Gastrocnemius medialis (tissue), 4 donors: Measurements from ENCODE around the gene CAMTA1. TPM values are rescaled to one million over a fixed set of nuclear protein-coding genes. Genes with fewer than 3 reads are reported as not detected.

Experiments
- ATAC-seq, 2 donors: fragments of 150-250 bp; one replicate each; pipeline ENCODE4 v1.9.1; 2016
- DNase-seq, 2 donors: peaks; one replicate each; pipeline ENCODE4 v3.0.0-alpha.2; 2019
- H3K27ac ChIP-seq, 4 donors: fragments of 200-600 bp; sonication (generic); 1 replicate in 1 of 4; 2 replicates in 3 of 4; pipeline ENCODE4 v1.5.1; 2016 to 2018; ENCODE audit warnings: mild to moderate bottlenecking in 2 of 4, moderate library complexity in 1 of 4
- H3K27me3 ChIP-seq, 3 donors: fragments of 200-600 bp; sonication (generic) in 2 of 3; 1 replicate in 1 of 3; 2 replicates in 2 of 3; pipeline versions ENCODE4 v1.5.1 to v1.6.0; 2016 to 2019; ENCODE audit warnings: mild to moderate bottlenecking in 1 of 3, moderate library complexity in 1 of 3
- H3K36me3 ChIP-seq, 2 donors: fragments of 200-600 bp; sonication (generic) in 1 of 2; one replicate each; pipeline ENCODE4 v1.5.1; 2017 to 2018
- H3K4me1 ChIP-seq, 2 donors: fragments of 200-600 bp; sonication (generic) in 1 of 2; one replicate each; pipeline ENCODE4 v1.5.1; 2016 to 2017; ENCODE audit warnings: mild to moderate bottlenecking in 2 of 2
- H3K4me3 ChIP-seq, 4 donors: fragments of 200-600 bp; sonication (generic) in 3 of 4; 1 replicate in 1 of 4; 2 replicates in 3 of 4; pipeline ENCODE4 v1.5.1; 2016 to 2019; ENCODE audit warnings: mild to moderate bottlenecking in 2 of 4
- H3K9me3 ChIP-seq, 3 donors: fragments of 200-600 bp; sonication (generic) in 2 of 3; 1 replicate in 1 of 3; 2 replicates in 2 of 3; pipeline ENCODE4 v1.5.1; 2016 to 2019
- CTCF ChIP-seq, 5 experiments: fragments of 450-650 bp in 3 of 5; fragments of 200-600 bp in 2 of 5; sonication (generic) in 2 of 5; IDR thresholded peaks in 4 of 5; conservative IDR thresholded peaks in 1 of 5; 1 replicate in 4 of 5; 2 replicates in 1 of 5; pipeline ENCODE4 v1.5.1; 2016 to 2019; ENCODE audit warnings: antibody characterized with exemption in 5 of 5, mild to moderate bottlenecking in 3 of 5, moderate library complexity in 3 of 5
- POLR2A ChIP-seq, 2 donors: fragments of 450-650 bp; IDR thresholded peaks; one replicate each; pipeline ENCODE4 v1.6.1; 2017; ENCODE audit warnings: antibody characterized with exemption in 2 of 2, mild to moderate bottlenecking in 2 of 2, moderate library complexity in 2 of 2
- in situ Hi-C, 4 donors: fragments of 200-750 bp; cut with MboI; loops; one replicate each; pipeline versions ENCODE4 v1.15.0 to v1.8.0; 2017; ENCODE audit warnings: low sequenced_read_pairs in 4 of 4
- intact Hi-C: fragments of 100-400 bp; cut with DNase I; formaldehyde crosslinking; loops from one replicate; pipeline ENCODE4 v1.15.1; 2023; ENCODE audit warnings: low total_unique reads
- total RNA-seq, 4 donors: library from RNA; depleted of rRNA; stranded (reverse); fragments of >200 nt; gene quantifications; one replicate each; pipeline versions ENCODE4 v1.1.0 to v1.2.3, GENCODE V29; 2016

The CAMTA1 gene
- total RNA-seq, 4 donors from 2014 or later, result 60.5 to 113 (median 70.4) TPM

- Histone ChIP-seq H3K27me3 (peaks cover 0 to 8% (median 2%) of the 10 kb centered on the region in 3 donors), H3K27ac (no peak overlapping the region), H3K36me3 (no peaks in the 10 kb centered on the region), H3K4me3 (no peak overlapping the region), H3K9me3 (no peaks in the 10 kb centered on the region), H3K4me1 (no peaks in the 10 kb centered on the region)
- ATAC-seq (no peak), DNase-seq (no peak)
- intact Hi-C loops (no loop called here), in situ Hi-C loops (loop anchor here (10.0 to 25.0 kb wide), 5 partner anchors 570 to 920 kb away; partner anchors contain the start of gene DNAJC11 (in 1 of the 4))
- TF ChIP-seq POLR2A (IDR thresholded peaks at IDR 0.05) (no peak), CTCF (IDR thresholded peaks at IDR 0.05 in 4 of 5, conservative IDR thresholded peaks at IDR 0.05 in 1 of 5) (no peak)
These were observed 847.4 kb downstream of the CAMTA1 start for GRCh38 chr1:7632681-7633080.

GRCh38 chr1:7633506-7634245 is 848.4 kb downstream of the CAMTA1 start:
- in situ Hi-C loops, result loop anchor here (10.0 to 25.0 kb wide), 5 partner anchors 571 to 921 kb away; partner anchors contain the start of gene DNAJC11 (in 1 of the 4)
- H3K9me3 ChIP-seq, result no peaks in the 10 kb centered on the region
- H3K4me1 ChIP-seq, result no peaks in the 10 kb centered on the region
- DNase-seq (no peak), ATAC-seq (no peak)
- TF ChIP-seq POLR2A (IDR thresholded peaks at IDR 0.05) (no peak), CTCF (IDR thresholded peaks at IDR 0.05 in 4 of 5, conservative IDR thresholded peaks at IDR 0.05 in 1 of 5) (no peak)
- intact Hi-C loops, result no loop called here
- H3K27ac ChIP-seq, result no peak overlapping the region
- peaks cover 0 to 8% (median 2%) of the 10 kb centered on the region in 3 donors for H3K27me3 ChIP-seq
- H3K36me3 ChIP-seq, result no peaks in the 10 kb centered on the region
- H3K4me3 ChIP-seq, result no peak overlapping the region

GRCh38 chr1:7634546-7635240 is 849.4 kb downstream of the CAMTA1 start:
- in situ Hi-C loops (loop anchor here (10.0 to 25.0 kb wide), 5 partner anchors 572 to 922 kb away; partner anchors contain the start of gene DNAJC11 (in 1 of the 4)), intact Hi-C loops (no loop called here)
- H3K4me1 ChIP-seq, result no peaks in the 10 kb centered on the region
- no peaks in the 10 kb centered on the region for H3K9me3 ChIP-seq
- no peak for TF ChIP-seq POLR2A (IDR thresholded peaks at IDR 0.05)
- TF ChIP-seq CTCF (IDR thresholded peaks at IDR 0.05 in 4 of 5, conservative IDR thresholded peaks at IDR 0.05 in 1 of 5), result no peak
- H3K27ac ChIP-seq, result no peak overlapping the region
- peaks cover 0 to 8% (median 2%) of the 10 kb centered on the region in 3 donors for H3K27me3 ChIP-seq
- no peak for ATAC-seq
- no peak overlapping the region for H3K4me3 ChIP-seq
- no peaks in the 10 kb centered on the region for H3K36me3 ChIP-seq
- no peak for DNase-seq

- Histone ChIP-seq H3K36me3 (no peaks in the 10 kb centered on the region), H3K9me3 (no peaks in the 10 kb centered on the region), H3K4me3 (no peak overlapping the region), H3K4me1 (no peaks in the 10 kb centered on the region), H3K27ac (no peak overlapping the region), H3K27me3 (peaks cover 0 to 8% (median 2%) of the 10 kb centered on the region in 3 donors)
- no peak for TF ChIP-seq POLR2A (IDR thresholded peaks at IDR 0.05)
- no peak for TF ChIP-seq CTCF (IDR thresholded peaks at IDR 0.05 in 4 of 5, conservative IDR thresholded peaks at IDR 0.05 in 1 of 5)
- no peak for DNase-seq
- intact Hi-C loops (no loop called here), in situ Hi-C loops (loop anchor here (10.0 to 25.0 kb wide), 5 partner anchors 575 to 925 kb away; partner anchors contain the start of gene DNAJC11 (in 1 of the 4))
- no peak for ATAC-seq
These were observed 851.7 kb downstream of the CAMTA1 start for GRCh38 chr1:7636795-7637526.
